Stimulated activated CD4-positive, alpha-beta T cell treated with anti-CD3 and anti-CD28 coated beads, Interleukin-4, amount 100 ng/mL, for 24 hours (primary cell): ENCODE data around the gene JAZF1.
A peak's percentile ranks its signal among the peaks of the same experiment; 100 is the strongest.

Source experiments
- DNase-seq: peaks from one replicate; pipeline ENCODE4 v3.0.0-alpha.2; 2020

The JAZF1 gene

DNA sequence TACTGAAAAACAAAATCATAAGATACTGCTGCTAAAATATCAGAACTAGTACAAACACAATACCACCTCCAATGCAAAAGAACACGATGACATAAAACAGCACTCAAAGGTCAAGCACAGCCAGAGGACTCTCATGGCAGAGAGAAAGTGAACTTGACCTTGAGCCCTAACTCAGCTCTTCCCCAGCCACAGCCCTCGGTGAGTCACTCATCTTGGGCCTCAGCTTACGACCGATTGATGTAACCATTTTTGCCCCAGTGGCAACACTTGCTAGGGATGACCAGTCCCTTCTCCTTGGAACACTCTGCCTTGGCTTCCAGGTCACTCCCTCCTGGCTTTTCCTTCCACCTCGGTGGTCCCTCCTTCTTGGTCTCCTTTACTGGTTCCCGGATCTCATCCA lies 77.8 kb downstream of the JAZF1 start:
- no peak for DNase-seq

- peak; percentile 60 for DNase-seq
These were observed 83.9 kb downstream of the JAZF1 start for GRCh38 chr7:28096713-28097112.

GRCh38 chr7:28095231-28095630 lies 85.4 kb downstream of the JAZF1 start:
- DNase-seq = no peak

GRCh38 chr7:28093623-28094232 lies 86.9 kb downstream of the JAZF1 start:
- peak; percentile 62 for DNase-seq

DNA sequence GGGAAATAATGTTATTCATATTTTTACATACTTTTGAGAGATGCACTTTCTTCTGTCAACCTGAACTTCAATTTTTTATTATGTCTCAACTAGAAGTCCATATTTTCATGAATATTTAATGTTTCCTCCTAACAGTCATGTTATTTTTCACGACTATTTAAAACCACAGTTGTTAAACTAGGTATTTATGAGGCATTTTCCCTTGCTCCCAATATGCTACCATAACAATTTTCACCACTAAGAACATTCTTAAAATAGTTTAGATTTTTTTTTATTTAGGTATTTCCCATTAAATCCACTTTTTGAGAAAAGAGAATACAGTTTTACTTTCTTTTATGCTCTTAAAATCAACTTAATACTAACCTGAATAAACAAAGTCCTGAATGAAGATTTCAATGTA lies 89.4 kb downstream of the JAZF1 start:
- no peak for DNase-seq

DNA sequence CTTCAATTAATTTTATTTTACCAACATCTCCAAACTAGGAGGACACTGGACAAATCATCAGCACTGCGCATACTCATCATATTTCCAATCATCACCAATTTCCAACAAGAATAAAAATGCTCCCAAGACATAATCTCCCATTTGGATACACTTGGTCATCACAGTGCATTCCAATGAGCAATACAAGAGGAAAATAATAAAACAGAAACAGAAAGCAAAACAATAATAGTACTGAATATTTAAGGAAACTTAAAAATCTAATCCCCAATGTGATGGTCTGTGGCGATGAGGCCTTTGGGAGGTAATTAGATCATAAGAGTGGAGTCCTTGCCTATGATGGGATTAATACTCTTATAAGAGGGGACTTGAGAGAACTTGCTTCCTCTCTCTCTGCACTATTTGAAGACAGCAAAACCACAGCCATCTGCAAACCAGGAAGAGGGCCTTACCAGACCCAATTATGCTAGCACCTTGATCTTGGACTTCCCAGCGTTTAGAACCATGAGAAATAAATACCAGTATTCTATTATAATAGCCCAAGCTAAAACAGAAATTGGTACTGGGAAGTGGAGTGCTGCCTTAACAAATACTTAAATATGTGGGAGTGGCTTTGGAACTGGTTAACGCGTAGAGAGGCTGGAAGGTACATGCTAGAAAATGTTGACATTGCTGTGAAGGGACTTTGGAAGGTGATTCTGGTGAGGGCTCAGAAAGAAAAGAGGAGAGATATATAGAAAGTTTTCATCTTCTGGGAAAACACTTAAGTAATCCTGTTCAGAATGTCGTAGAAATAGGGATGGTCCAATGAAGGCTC lies 91.5 kb downstream of the JAZF1 start:
- DNase-seq = no peak

DNA sequence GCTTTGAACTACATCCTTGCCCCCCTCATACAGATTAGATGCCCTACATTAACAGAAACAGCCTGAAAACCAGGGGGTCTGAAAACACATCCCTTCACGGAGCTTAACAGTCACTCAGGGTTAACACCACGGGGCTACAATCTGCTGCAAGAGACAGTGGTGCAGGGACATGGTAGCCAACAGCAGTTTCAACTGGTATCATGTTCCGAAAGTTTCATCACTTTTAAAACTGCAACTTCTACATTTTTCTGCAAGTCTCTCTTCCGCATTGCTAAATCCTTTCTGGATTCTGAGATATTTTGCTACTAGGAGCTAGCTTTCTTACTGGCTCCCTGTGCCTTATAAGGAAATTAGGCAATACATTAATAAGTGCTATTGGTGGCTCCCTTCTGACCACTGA lies 92.6 kb downstream of the JAZF1 start:
- no peak for DNase-seq

GRCh38 chr7:28086198-28086597 lies 94.4 kb downstream of the JAZF1 start:
- no peak for DNase-seq

DNA sequence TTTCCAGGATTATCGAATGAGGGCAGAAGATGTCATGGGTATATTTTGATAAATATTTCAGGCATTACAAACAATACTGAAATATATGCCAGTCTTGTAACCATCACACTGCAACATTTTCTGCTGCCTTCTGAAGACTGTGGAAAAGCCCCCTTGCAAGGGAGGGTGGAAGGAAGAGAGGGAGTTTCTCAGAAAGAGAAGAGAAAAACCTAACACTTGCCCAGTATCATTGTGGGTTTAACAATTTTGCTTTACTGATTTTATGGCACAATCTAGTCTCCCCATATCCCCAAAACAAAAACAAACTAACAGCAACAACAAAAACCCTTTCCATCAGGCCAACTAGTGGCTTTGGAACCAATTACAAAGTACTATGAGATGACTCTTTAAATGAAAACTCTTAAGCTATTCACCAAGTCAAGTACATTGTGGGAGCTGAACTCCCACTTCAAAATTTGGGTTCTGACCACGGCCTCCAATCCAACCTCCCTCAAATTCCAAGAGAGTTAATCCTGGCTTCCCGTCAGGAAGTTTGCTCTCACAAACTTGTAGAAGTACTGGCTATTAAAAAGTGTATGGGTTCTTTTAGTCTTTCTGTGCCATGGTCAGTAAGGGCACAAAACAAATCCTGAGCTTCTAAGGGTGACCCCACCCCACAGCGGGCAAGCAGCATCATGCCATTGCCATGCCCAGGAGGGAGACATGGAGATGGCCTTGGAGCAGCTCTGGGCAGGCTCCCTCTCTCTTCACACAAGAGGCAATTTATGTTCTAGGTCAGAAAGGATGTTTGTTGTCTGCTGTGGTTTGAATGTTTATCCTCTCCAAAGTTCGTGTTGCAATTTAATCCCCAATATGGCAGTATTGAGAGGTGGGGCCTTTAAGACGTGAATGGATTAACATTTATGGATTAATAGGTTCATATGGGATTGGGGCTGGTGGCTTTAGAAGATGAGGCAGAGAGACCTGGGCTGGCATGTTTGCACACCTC lies 96.3 kb downstream of the JAZF1 start:
- no peak for DNase-seq

GRCh38 chr7:28083164-28083997 lies 97.2 kb downstream of the JAZF1 start:
- no peak for DNase-seq

GRCh38 chr7:28082071-28082470 lies 98.5 kb downstream of the JAZF1 start:
- no peak for DNase-seq

- no peak for DNase-seq
These were observed 99.6 kb downstream of the JAZF1 start for GRCh38 chr7:28081016-28081415.

- peak; percentile 59 for DNase-seq
These were observed 102.3 kb downstream of the JAZF1 start for GRCh38 chr7:28078036-28078901.

DNA sequence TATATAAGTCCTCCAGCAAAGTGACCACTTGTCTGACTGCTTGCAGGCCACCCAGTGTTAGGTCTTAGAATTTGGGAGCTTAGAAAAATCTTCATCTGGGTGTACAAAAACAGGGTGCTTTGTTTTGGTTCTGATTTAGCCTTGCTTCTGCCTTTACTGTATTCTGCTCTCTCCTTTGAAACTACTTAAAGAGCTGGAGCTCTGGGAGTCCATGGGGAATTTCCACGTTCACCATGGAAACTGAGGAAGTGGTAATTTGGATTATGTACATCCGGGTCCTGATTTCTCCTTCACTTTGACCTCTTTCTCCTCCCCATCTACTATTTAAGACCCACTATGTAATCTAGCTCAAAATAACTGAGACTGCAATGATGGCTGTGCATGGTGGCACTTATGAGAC lies 103.0 kb downstream of the JAZF1 start:
- DNase-seq = no peak

GRCh38 chr7:28076423-28077200 lies 104.0 kb downstream of the JAZF1 start:
- no peak for DNase-seq

- no peak for DNase-seq
These were observed 104.8 kb downstream of the JAZF1 start for GRCh38 chr7:28075674-28076358.

- no peak for DNase-seq
These were observed 107.6 kb downstream of the JAZF1 start for GRCh38 chr7:28072876-28073514.

- DNase-seq = no peak
These were observed 109.0 kb downstream of the JAZF1 start for GRCh38 chr7:28071570-28071969.

- no peak for DNase-seq
These were observed 110.1 kb downstream of the JAZF1 start for GRCh38 chr7:28070297-28071055.
